Type B pancreatic cell (in vitro differentiated cells): ENCODE measurements around the gene MAD1L1. TPM values are rescaled to one million over a fixed set of nuclear protein-coding genes. Genes with fewer than 3 reads are reported as not detected.

ENCODE experiments used
- DNase-seq: peaks from one replicate; pipeline ENCODE4 v3.0.0; 2021; ENCODE audit warnings: mixed read lengths; ENCODE audit not compliant: unreplicated experiment; ENCODE audit errors: extremely low spot score
- H3K27ac Mint-ChIP-seq: 2 replicates; pipeline ENCODE4 v1.8.0; 2021; ENCODE audit warnings: mild to moderate bottlenecking, mixed read lengths
- H3K27me3 Mint-ChIP-seq: 2 replicates; pipeline ENCODE4 v1.8.0; 2021; ENCODE audit warnings: mixed read lengths
- H3K36me3 Mint-ChIP-seq: 2 replicates; pipeline ENCODE4 v1.8.0; 2021; ENCODE audit warnings: mixed read lengths
- H3K4me1 Mint-ChIP-seq: one replicate; pipeline ENCODE4 v1.8.0; 2021; ENCODE audit warnings: mixed read lengths; ENCODE audit not compliant: unreplicated experiment
- H3K4me3 Mint-ChIP-seq: 2 replicates; pipeline ENCODE4 v1.8.0; 2021; ENCODE audit warnings: mild to moderate bottlenecking, mixed read lengths
- H3K9me3 Mint-ChIP-seq: 2 replicates; pipeline ENCODE4 v1.8.0; 2021; ENCODE audit warnings: mixed read lengths
- CTCF ChIP-seq: fragments of 200-600 bp; sonication (generic); conservative IDR thresholded peaks from 2 replicates; pipeline ENCODE4 v1.5.0; 2021; ENCODE audit warnings: antibody characterized with exemption, mild to moderate bottlenecking
- total RNA-seq: library from RNA; stranded (reverse); gene quantifications from 2 replicates; pipeline ENCODE4 v1.2.1, GENCODE V29; 2021; ENCODE audit warnings: low replicate concordance

MAD1L1 gene
- total RNA-seq, 1 donor from 2014 or later, result 40.7 TPM

GRCh38 chr7:2217716-2218443 lies 14.9 kb downstream of the MAD1L1 start:
- no peak for DNase-seq
- Mint-ChIP-seq H3K4me1 (no peaks in the 10 kb centered on the region), H3K9me3 (no peaks in the 10 kb centered on the region), H3K27me3 (no peaks in the 10 kb centered on the region), H3K27ac (no peak overlapping the region), H3K4me3 (no peak overlapping the region), H3K36me3 (peaks cover 24% of the 10 kb centered on the region)
- no peak for TF ChIP-seq CTCF

DNA sequence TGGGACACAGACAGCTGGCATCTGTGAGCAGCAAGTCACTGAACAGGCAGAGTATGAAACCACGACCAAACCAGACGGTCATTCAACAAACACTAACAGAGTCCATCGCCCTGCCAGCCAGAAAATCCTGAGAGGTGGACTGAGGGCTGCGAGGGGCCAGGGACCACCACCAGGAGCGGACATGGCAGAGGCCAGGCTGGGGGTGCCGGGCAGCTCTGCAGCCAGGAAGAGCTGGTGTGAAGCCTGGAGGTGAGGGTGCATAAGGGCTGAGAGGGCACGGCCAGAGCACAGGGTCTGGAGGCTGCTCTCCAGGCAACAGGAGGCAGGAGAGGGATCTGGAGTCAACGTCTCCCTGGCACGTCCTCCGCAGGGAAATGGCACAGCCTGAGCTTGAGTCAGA lies 15.5 kb downstream of the MAD1L1 start:
- TF ChIP-seq CTCF, result no peak
- H3K9me3 Mint-ChIP-seq, result no peaks in the 10 kb centered on the region
- peaks cover 30% of the 10 kb centered on the region for H3K36me3 Mint-ChIP-seq
- H3K4me1 Mint-ChIP-seq, result no peaks in the 10 kb centered on the region
- no peak overlapping the region for H3K4me3 Mint-ChIP-seq
- H3K27ac Mint-ChIP-seq, result no peak overlapping the region
- DNase-seq, result no peak
- no peaks in the 10 kb centered on the region for H3K27me3 Mint-ChIP-seq

DNA sequence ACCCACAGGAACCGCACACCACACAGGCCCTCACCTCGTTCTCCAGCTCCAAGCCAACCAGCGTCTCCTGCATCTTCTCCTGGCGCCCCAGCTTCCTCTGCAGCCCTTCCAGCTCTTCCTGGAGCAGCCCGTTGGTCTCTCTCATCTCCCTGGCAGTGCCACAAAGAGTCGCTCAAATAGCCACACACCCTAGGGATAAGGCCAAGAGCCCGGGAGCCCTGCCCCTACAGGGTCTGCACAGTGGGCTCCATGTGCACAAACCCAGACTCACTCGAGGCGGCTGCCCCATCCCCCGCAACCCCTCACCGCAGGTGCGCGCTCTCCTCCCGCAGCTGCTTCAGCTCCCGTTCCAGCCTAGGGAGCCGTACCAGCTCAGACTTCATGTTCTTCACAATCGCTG lies 16.9 kb downstream of the MAD1L1 start:
- TF ChIP-seq CTCF, result no peak
- Mint-ChIP-seq H3K4me3 (no peak overlapping the region), H3K9me3 (no peaks in the 10 kb centered on the region), H3K36me3 (peaks cover 27% of the 10 kb centered on the region), H3K27ac (no peak overlapping the region), H3K4me1 (no peaks in the 10 kb centered on the region), H3K27me3 (no peaks in the 10 kb centered on the region)
- DNase-seq, result no peak

- H3K27ac Mint-ChIP-seq, result no peak overlapping the region
- H3K4me1 Mint-ChIP-seq, result no peaks in the 10 kb centered on the region
- peaks cover 27% of the 10 kb centered on the region for H3K36me3 Mint-ChIP-seq
- TF ChIP-seq CTCF, result no peak
- H3K27me3 Mint-ChIP-seq, result no peaks in the 10 kb centered on the region
- no peak for DNase-seq
- H3K9me3 Mint-ChIP-seq, result no peaks in the 10 kb centered on the region
- H3K4me3 Mint-ChIP-seq, result no peak overlapping the region
Observed at GRCh38 chr7:2214636-2215035, 18.1 kb downstream of the MAD1L1 start.

GRCh38 chr7:2213551-2214215 lies 19.1 kb downstream of the MAD1L1 start:
- H3K36me3 Mint-ChIP-seq, result peaks cover 30% of the 10 kb centered on the region
- no peak for TF ChIP-seq CTCF
- no peak overlapping the region for H3K4me3 Mint-ChIP-seq
- no peaks in the 10 kb centered on the region for H3K9me3 Mint-ChIP-seq
- H3K27me3 Mint-ChIP-seq, result no peaks in the 10 kb centered on the region
- no peak overlapping the region for H3K27ac Mint-ChIP-seq
- DNase-seq, result no peak
- no peaks in the 10 kb centered on the region for H3K4me1 Mint-ChIP-seq
